Spleen (tissue), 7 donors: Measurements from ENCODE around the gene GAS7.

Experiments used
- POLR2A ChIP-seq, 3 donors: fragments of 450-650 bp; IDR thresholded peaks; one replicate each; pipeline ENCODE4 v1.5.1; 2017; ENCODE audit warnings: antibody characterized with exemption in 3 of 3, mild to moderate bottlenecking in 1 of 3
- TF ChIP-seq, protein P1 (sequence below), 11 experiments: fragments of 200-600 bp in 7 of 11; fragments of 450-650 bp in 4 of 11; sonication (generic) in 4 of 11; IDR thresholded peaks in 8 of 11; conservative IDR thresholded peaks in 3 of 11; 1 replicate in 7 of 11; 2 replicates in 4 of 11; pipeline versions ENCODE4 v1.4.0 to v1.8.0; 2016 to 2021; ENCODE audit warnings: antibody characterized with exemption in 11 of 11, inconsistent platforms in 4 of 11, mild to moderate bottlenecking in 1 of 11
- donor health status: DM: no; HTN: no; CAD: no; lungs with moderate emphysema.
- donor health status: DM: no; HTN: no; CAD: no.
- donor health status: DM: no; HTN: no; CAD: no.

DNA sequence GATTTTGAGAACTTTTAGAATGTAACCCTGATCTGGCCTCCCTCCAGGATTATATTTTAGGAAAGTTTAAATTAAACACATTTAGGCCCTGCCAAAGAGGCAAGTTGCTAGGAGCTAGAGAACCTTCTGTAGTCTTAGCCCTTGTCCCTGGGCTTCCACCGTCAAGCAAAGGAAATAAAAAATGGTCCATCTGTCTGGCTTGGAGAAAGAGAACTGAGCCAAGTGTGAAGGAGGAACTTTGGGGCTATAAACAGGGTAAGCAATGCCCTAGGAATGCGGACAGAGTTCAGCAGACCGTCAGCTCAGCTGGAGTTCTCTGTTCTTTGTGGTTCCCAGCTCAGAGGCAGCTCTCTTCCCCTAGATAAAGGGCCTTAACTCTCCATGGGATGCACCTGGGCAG lies 323.0 kb downstream of the GAS7 start:
- no peak for TF ChIP-seq POLR2A (IDR thresholded peaks at IDR 0.05)
- TF ChIP-seq, protein P1, sequence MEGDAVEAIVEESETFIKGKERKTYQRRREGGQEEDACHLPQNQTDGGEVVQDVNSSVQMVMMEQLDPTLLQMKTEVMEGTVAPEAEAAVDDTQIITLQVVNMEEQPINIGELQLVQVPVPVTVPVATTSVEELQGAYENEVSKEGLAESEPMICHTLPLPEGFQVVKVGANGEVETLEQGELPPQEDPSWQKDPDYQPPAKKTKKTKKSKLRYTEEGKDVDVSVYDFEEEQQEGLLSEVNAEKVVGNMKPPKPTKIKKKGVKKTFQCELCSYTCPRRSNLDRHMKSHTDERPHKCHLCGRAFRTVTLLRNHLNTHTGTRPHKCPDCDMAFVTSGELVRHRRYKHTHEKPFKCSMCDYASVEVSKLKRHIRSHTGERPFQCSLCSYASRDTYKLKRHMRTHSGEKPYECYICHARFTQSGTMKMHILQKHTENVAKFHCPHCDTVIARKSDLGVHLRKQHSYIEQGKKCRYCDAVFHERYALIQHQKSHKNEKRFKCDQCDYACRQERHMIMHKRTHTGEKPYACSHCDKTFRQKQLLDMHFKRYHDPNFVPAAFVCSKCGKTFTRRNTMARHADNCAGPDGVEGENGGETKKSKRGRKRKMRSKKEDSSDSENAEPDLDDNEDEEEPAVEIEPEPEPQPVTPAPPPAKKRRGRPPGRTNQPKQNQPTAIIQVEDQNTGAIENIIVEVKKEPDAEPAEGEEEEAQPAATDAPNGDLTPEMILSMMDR (IDR thresholded peaks at IDR 0.05 in 8 of 11, conservative IDR thresholded peaks at IDR 0.05 in 3 of 11), result no peak
